CD8-positive, alpha-beta memory T cell (primary cell): ENCODE results near the gene CAMK2N1. TPM values are rescaled to one million over a fixed set of nuclear protein-coding genes. Genes with fewer than 3 reads are reported as not detected.
"Not testable (repeated sequence)": the region's sequence is repeated elsewhere in the genome, so short reads cannot be mapped to it uniquely, and the experiment has no call there.

Experiments
- CTCF ChIA-PET: fragments of 350-600 bp; sonication (Branson Sonifier 250); formaldehyde crosslinking; loops from one replicate; lab custom pipeline; 2021; ENCODE audit warnings: antibody characterized with exemption; lab: Charles Lee
- POLR2A ChIA-PET: fragments of 350-600 bp; sonication (Branson Sonifier 250); formaldehyde crosslinking; loops from one replicate; lab custom pipeline; 2021; ENCODE audit warnings: antibody characterized with exemption; lab: Charles Lee
- DNase-seq, 5 donors: peaks; one replicate each; pipeline versions ENCODE4 v3.0.0 to v3.0.0-alpha.2; 2020 to 2022; ENCODE audit warnings: mixed read lengths in 1 of 5
- H3K27ac ChIP-seq: one replicate; pipeline ENCODE4 v1.7.0; 2013; ENCODE audit warnings: low read depth, mild to moderate bottlenecking, low read length, moderate library complexity
- H3K27me3 ChIP-seq: 2 replicates; pipeline ENCODE4 v1.7.0; 2013; ENCODE audit warnings: low read length, mild to moderate bottlenecking; ENCODE audit not compliant: insufficient read depth, poor library complexity, severe bottlenecking
- H3K36me3 ChIP-seq: 2 replicates; pipeline ENCODE4 v1.7.0; 2013; ENCODE audit warnings: mild to moderate bottlenecking, low read length, moderate library complexity; ENCODE audit not compliant: insufficient read depth
- H3K4me1 ChIP-seq: 2 replicates; pipeline ENCODE4 v1.7.0; 2013; ENCODE audit warnings: mild to moderate bottlenecking, low read length, moderate library complexity; ENCODE audit not compliant: insufficient read depth
- H3K4me3 ChIP-seq: 2 replicates; pipeline ENCODE4 v1.7.0; 2013; ENCODE audit warnings: mild to moderate bottlenecking, low read length
- H3K9me3 ChIP-seq: 2 replicates; pipeline ENCODE4 v1.7.0; 2013; ENCODE audit warnings: mild to moderate bottlenecking, low read length
- H3K27ac Mint-ChIP-seq, 8 donors: one replicate each; pipeline ENCODE4 v1.8.0; 2020 to 2021; ENCODE audit warnings: mixed read lengths in 8 of 8, mild to moderate bottlenecking in 6 of 8, inconsistent platforms in 3 of 8, moderate library complexity in 3 of 8
- H3K27me3 Mint-ChIP-seq, 2 donors: one replicate each; pipeline ENCODE4 v1.8.0; 2020 to 2021; ENCODE audit warnings: mixed read lengths in 2 of 2, mild to moderate bottlenecking in 1 of 2, moderate library complexity in 1 of 2
- H3K36me3 Mint-ChIP-seq, 3 donors: one replicate each; pipeline ENCODE4 v1.8.0; 2020 to 2021; ENCODE audit warnings: mixed read lengths in 3 of 3, inconsistent platforms in 1 of 3, mild to moderate bottlenecking in 1 of 3
- H3K4me1 Mint-ChIP-seq, 3 donors: one replicate each; pipeline ENCODE4 v1.8.0; 2020 to 2021; ENCODE audit warnings: mixed read lengths in 3 of 3, inconsistent platforms in 1 of 3, mild to moderate bottlenecking in 1 of 3
- H3K4me3 Mint-ChIP-seq, 7 donors: one replicate each; pipeline ENCODE4 v1.8.0; 2020 to 2021; ENCODE audit warnings: mixed read lengths in 7 of 7, mild to moderate bottlenecking in 6 of 7, moderate library complexity in 4 of 7, inconsistent platforms in 2 of 7
- H3K9me3 Mint-ChIP-seq, 5 donors: one replicate each; pipeline ENCODE4 v1.8.0; 2020 to 2022; ENCODE audit warnings: mixed read lengths in 5 of 5, mild to moderate bottlenecking in 3 of 5, moderate library complexity in 2 of 5, inconsistent platforms in 1 of 5
- polyA plus RNA-seq: library from polyadenylated mRNA; unstranded; fragments of 300-500 nt; fragmentation: Illumina TruSeq; gene quantifications from one replicate; pipeline ENCODE4 v1.2.3, GENCODE V29; 2021
- total RNA-seq, 2 experiments: library from RNA; stranded (reverse); gene quantifications; one replicate each; pipeline ENCODE4 v1.2.3, GENCODE V29; 2021

The CAMK2N1 gene
- total and polyA plus RNA-seq, 3 experiments from 2014 or later: 1.7 to 2.8 (median 2.8) TPM

- Histone ChIP-seq H3K27me3 (no peaks in the 10 kb centered on the region), H3K36me3 (no peaks in the 10 kb centered on the region), H3K4me3 (no peak overlapping the region), H3K27ac (no peak overlapping the region), H3K4me1 (no peaks in the 10 kb centered on the region), H3K9me3 (no peaks in the 10 kb centered on the region)
- ChIA-PET POLR2A (no interaction called here), CTCF (interaction anchor here (0.9 to 1.6 kb wide), 6 partner anchors 13 to 124 kb away, joined by 3 to 5 read pairs (median 4); partner anchors contain the start of gene PINK1)
- peaks cover 0 to 5% (median 2%) of the 10 kb centered on the region in 3 donors for H3K4me1 Mint-ChIP-seq
- H3K27me3 Mint-ChIP-seq: peaks cover 6 to 34% of the 10 kb centered on the region in 2 donors
- H3K36me3 Mint-ChIP-seq: peaks cover 0 to 1% (median 0%) of the 10 kb centered on the region in 3 donors
- H3K9me3 Mint-ChIP-seq: no peaks in the 10 kb centered on the region
- H3K27ac Mint-ChIP-seq: peak overlapping the region in 1 of 8 donors; percentile 64
- H3K4me3 Mint-ChIP-seq: no peak overlapping the region
- peak; percentile 35 to 74 (median 56) for DNase-seq
Observed at GRCh38 chr1:20521960-20522861, 36.2 kb upstream of the CAMK2N1 start.

DNA sequence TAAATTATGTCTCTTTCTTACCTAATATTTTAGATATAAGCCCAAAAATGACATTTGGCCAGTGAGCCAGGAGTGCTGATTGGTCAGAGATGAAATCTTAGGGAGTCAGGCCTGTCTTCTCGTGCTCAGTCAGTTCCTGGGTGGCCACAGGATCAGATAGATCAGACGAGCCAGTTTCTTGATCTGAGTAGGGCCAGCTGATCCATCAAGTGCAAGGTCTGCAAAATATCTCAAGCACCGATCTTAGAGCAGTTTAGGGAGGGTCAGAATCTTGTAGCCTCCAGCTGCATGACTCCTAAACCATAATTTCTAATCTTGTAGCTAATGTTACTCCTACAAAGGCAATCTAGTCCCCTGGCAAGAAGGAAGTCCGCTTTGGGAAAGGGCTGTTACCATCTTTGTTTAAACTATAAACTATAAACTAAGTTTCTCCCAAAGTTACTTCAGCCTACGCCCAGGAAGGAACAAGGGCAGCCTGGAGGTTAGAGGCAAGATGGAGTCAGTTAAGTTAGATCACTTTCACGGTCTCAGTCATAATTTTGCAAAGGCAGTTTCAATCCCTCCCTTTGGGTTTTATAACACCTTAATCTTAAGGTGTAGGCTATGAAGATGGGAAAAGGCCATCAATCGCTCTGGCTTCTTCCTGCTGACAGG lies 33.7 kb upstream of the CAMK2N1 start:
- H3K36me3 ChIP-seq, POLR2A ChIA-PET: not testable (repeated sequence)
- CTCF ChIA-PET: interaction anchor here (0.6 kb wide), 1 partner anchor 22 kb away, joined by 3 read pairs; no protein-coding TSS in a partner anchor

DNA sequence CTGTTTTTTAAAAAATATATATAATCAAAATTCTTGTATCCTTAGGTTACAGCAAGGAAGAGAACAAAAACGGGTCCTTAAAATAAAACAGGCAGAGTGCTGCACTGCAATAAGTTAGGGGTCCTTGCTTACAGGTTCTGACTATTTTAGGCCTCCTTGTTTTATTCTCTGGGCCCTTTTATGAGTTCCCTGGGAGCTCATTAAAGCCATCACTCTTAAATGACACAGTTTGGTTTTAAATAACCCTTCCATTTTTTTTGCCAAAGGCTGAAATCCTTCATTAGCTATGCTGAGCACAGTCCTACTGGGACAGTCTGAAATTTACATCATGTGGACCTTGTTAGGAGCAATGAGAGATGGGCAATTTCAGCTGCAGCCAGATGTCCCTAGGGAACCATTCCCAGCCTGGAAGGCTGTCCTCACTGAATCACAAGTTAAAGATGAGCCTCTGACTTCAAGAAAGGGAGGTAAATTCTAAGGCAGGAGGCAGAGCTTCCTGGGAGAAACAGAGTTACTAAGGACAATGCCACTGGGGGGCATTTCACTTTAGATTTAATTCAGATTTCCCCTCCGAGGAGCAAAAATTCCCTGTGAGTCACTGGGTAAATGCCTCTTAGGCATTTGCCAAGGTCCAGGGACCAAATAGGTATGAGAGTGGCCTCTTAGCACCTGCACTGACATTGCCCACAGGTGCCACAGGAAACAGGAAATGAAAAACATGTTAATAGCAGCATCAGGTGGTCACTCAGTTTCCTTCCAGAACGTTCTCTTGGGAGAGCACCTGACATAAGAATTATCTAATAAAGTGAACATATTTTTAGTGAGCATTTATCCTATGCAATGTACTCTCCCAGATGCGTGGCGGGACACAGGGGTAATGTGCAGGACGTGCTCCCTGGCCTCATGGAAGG lies 25.8 kb upstream of the CAMK2N1 start:
- Histone ChIP-seq H3K27me3 (no peaks in the 10 kb centered on the region), H3K36me3 (no peaks in the 10 kb centered on the region), H3K9me3 (no peaks in the 10 kb centered on the region), H3K27ac (no peak overlapping the region), H3K4me3 (no peak overlapping the region), H3K4me1 (peaks cover 12% of the 10 kb centered on the region)
- DNase-seq: no peak
- H3K27ac Mint-ChIP-seq: no peak overlapping the region
- POLR2A ChIA-PET: no interaction called here
- peaks cover 0 to 8% (median 0%) of the 10 kb centered on the region in 3 donors for H3K36me3 Mint-ChIP-seq
- peaks cover 8 to 13% (median 12%) of the 10 kb centered on the region in 3 donors for H3K4me1 Mint-ChIP-seq
- H3K4me3 Mint-ChIP-seq: no peak overlapping the region
- CTCF ChIA-PET: no interaction called here
- H3K27me3 Mint-ChIP-seq: peaks cover 13 to 27% of the 10 kb centered on the region in 2 donors
- no peaks in the 10 kb centered on the region for H3K9me3 Mint-ChIP-seq

More for the DNA sequence above, 33.7 kb upstream of the CAMK2N1 start:
- not testable (repeated sequence) for H3K4me3 Mint-ChIP-seq, H3K36me3 Mint-ChIP-seq, H3K4me1 Mint-ChIP-seq, H3K9me3 ChIP-seq, DNase-seq, H3K27ac ChIP-seq, H3K27me3 ChIP-seq, H3K27ac Mint-ChIP-seq, H3K4me3 ChIP-seq, H3K4me1 ChIP-seq, H3K9me3 Mint-ChIP-seq
- H3K27me3 Mint-ChIP-seq: peaks cover 8 to 27% of the 10 kb centered on the region in 2 donors

GRCh38 chr1:20508411-20508771 lies 22.4 kb upstream of the CAMK2N1 start:
- H3K36me3 ChIP-seq: no peaks in the 10 kb centered on the region
- peaks cover 23 to 34% (median 33%) of the 10 kb centered on the region in 3 donors for H3K4me1 Mint-ChIP-seq
- peaks cover 13% of the 10 kb centered on the region for H3K4me1 ChIP-seq
- ChIA-PET CTCF (interaction anchor here (0.9 to 1.4 kb wide), 6 partner anchors 14 to 133 kb away, joined by 3 to 5 read pairs (median 3); partner anchors contain the start of gene CAMK2N1), POLR2A (interaction anchor here (0.6 to 1.5 kb wide), 4 partner anchors 22 to 626 kb away, joined by 3 to 12 read pairs (median 3); partner anchors contain the start of genes CAMK2N1 and OTUD3)
- peak overlapping the region; percentile 90 for H3K27ac ChIP-seq
- peak overlapping the region; percentile 72 to 99 (median 92) for H3K27ac Mint-ChIP-seq
- peaks cover 0 to 19% (median under 1%) of the 10 kb centered on the region in 3 donors for H3K36me3 Mint-ChIP-seq
- DNase-seq: no peak
- peak overlapping the region; percentile 81 to 96 (median 85) for H3K4me3 Mint-ChIP-seq
- H3K9me3 Mint-ChIP-seq: no peaks in the 10 kb centered on the region
- peaks cover 9 to 13% of the 10 kb centered on the region in 2 donors for H3K27me3 Mint-ChIP-seq
- peak overlapping the region; percentile 76 for H3K4me3 ChIP-seq
- H3K9me3 ChIP-seq: no peaks in the 10 kb centered on the region
- no peaks in the 10 kb centered on the region for H3K27me3 ChIP-seq

DNA sequence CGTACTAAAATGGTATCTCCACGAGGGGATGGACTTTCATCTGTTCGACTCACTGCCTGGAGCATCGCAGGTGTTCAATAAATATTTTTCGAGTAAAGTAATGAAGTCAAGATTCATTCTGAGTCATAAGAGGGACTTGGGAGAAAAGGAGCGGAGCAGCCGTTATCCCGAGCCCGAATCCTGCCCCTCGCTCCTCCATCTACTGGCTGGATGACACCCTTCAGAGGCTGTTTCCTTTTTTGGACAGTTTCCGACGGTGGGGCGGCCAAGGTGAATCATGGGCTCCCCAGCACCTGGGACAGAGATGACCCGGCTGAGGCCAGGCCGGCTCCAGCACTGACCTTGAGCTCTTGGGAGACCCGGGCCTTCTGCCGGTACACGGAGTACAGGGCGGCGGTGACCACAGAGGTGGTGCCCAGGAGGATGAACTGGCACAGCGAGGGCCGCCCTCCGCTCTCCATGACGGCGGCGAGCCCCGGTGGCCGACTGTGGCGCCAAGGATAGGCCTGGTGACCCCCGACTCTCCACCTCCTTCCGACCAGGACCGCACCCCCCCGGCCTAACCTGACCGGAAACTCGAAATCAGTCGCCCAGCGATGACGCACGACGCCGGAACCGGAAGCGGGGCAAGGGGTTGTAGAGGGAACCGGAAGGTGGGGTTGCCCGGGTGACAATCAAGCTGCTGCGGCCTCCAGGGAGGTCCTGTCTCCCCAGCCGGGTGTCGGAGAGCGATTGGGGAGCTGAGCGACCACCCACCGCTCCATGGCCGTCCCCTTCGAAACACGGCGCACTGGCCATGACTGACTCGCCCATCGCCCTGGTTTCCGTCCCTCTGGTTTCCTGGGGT lies 21.8 kb upstream of the CAMK2N1 start, which contains the start of gene MUL1:
Gene MUL1, minus strand, starts transcription at position 588 of the 847 bp plus-strand sequence. Its CDS starts 127 bp downstream, at position 461.
- ChIA-PET POLR2A (interaction anchor here (0.6 to 1.5 kb wide), 4 partner anchors 22 to 626 kb away, joined by 3 to 12 read pairs (median 3); partner anchors contain the start of genes CAMK2N1 and OTUD3), CTCF (interaction anchor here (0.9 to 2.5 kb wide), 7 partner anchors 14 to 134 kb away, joined by 3 to 12 read pairs (median 3); partner anchors contain the start of gene CAMK2N1)
- Mint-ChIP-seq H3K4me1 (peaks cover 23 to 34% (median 33%) of the 10 kb centered on the region in 3 donors), H3K4me3 (peak within 1 kb of the TSS; percentile 81 to 96 (median 85)), H3K27ac (peak within 1 kb of the TSS; percentile 72 to 99 (median 92)), H3K36me3 (peaks cover 0 to 24% (median 4%) of the 10 kb centered on the region in 3 donors), H3K27me3 (peaks cover 7% of the 10 kb centered on the region in 2 donors), H3K9me3 (no peaks in the 10 kb centered on the region)
- Histone ChIP-seq H3K4me1 (peaks cover 13% of the 10 kb centered on the region), H3K36me3 (no peaks in the 10 kb centered on the region), H3K27ac (peak within 1 kb of the TSS; percentile 90), H3K4me3 (peak within 1 kb of the TSS; percentile 76), H3K27me3 (no peaks in the 10 kb centered on the region), H3K9me3 (no peaks in the 10 kb centered on the region)
- DNase-seq: peak; percentile 87 to 95 (median 89)

DNA sequence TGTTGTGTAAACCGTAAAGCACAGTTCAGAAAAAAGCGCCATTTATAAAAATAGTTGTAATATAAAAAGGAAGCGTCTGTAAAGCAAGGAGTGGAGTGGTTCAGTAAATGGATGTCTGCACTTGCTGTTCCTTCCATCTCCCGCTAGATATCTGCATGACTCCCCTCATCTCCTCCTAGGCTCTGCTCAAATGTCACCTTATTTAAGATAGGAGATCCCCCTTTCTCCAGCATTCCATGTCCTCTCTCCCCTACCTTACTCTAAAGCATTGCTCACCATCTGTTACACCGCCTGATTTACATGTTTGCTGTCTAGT lies 21.2 kb upstream of the CAMK2N1 start:
- POLR2A ChIA-PET: interaction anchor here (1.5 kb wide), 1 partner anchor 21 kb away, joined by 12 read pairs; the partner anchor contains the start of gene CAMK2N1

More for the DNA sequence above, 21.2 kb upstream of the CAMK2N1 start:
- Histone ChIP-seq H3K27ac (peak overlapping the region; percentile 90), H3K9me3 (no peaks in the 10 kb centered on the region), H3K27me3 (no peaks in the 10 kb centered on the region), H3K36me3 (no peaks in the 10 kb centered on the region), H3K4me3 (peak overlapping the region; percentile 76), H3K4me1 (peaks cover 13% of the 10 kb centered on the region)
- Mint-ChIP-seq H3K4me1 (peaks cover 23 to 34% (median 33%) of the 10 kb centered on the region in 3 donors), H3K9me3 (no peaks in the 10 kb centered on the region), H3K36me3 (peaks cover 0 to 27% (median 4%) of the 10 kb centered on the region in 3 donors), H3K27me3 (peaks cover 5 to 6% of the 10 kb centered on the region in 2 donors), H3K27ac (peak overlapping the region; percentile 72 to 99 (median 92)), H3K4me3 (peak overlapping the region; percentile 81 to 96 (median 85))
- no peak for DNase-seq
- CTCF ChIA-PET: interaction anchor here (2.5 kb wide), 1 partner anchor 13 kb away, joined by 12 read pairs; no protein-coding TSS in a partner anchor
